ENCODE data around the gene DSC2. TPM values are rescaled to one million over a fixed set of nuclear protein-coding genes. Genes with fewer than 3 reads are reported as not detected.

Gene DSC2
- total RNA-seq, 1 experiment from 2014 or later, result 0.29 TPM

DNA sequence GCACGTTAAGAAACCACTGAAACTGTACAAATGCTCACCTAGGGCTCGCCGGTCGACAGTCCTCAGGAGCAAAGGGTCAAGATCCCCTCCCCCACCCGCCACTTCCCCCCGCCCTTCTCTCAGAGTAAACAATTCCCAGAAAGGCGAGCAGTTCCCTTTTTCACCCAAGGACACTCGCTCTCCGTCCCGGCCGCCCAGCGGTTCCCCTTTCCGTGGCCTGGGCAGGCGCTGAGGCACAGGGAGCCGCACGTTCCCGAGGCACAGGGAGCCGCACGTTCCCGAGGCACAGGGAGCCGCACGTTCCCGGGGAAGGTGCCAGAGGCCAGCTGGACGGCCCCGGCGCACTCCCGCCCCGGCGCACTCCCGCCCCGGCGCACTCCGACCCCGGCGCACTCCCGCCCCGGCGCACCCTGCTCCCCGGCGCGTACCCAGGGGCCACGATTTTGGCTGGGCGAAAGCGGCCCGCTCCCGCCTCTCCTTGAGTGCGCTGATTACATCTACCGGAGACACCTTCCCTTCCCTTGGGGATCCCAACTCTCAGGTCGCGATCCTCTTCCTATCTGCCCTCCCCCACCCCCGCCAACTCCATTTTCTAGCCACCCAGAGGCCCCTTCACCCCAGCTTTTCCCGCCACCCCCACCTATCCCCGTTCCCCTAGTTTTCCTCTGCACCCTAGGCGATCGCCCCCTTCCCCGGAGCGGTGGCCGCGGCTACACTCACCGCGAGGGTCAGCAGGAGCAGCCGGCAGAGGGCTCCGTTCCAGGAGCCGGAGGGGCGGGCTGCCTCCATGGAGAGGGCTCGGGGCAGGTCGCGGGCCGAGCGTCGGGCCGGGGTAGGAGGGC, 817 bp downstream of the DSC2 start:
- in situ Hi-C loops (cut with HindIII; ENCODE audit: low pct_unique_long_range_greater_than_20kb, low sequenced_read_pairs), result no loop called here

DNA sequence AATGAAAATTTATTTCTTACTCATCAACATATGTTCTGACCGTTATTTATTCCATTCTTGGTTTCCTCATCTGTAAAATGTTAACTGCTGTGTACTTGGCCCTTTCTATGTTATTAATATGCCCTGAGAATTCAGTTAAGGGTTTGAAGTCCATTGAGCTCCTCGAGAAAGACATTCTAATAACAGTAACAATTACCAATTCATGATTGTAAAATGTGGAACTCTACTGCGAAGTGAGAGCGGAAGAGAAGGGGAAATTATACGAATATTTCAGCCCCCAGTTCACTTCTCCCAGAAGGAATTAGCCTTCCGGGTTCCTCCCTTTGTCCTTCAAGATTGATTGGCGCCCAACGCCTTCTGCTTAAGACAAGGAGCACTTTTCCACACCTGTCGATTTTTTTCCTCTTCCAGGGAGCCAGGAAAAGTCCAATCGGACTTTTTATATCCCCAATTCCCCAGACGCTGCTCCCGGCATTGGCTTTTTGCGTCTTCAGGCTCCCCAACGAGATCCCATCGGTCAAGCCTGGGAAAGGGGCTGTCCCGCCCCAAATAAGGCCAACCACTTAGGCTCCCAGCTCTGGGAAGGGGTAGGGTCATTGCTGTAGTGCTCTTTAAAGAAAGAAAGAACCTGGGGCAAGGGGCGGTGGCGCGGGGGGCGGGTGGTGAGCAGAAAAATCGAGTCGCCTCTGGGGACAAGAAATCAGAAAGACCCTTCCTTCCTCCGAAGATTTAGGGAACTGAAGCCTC, 1.6 kb downstream of the DSC2 start:
- no peak for DNase-seq (ENCODE audit: low read depth, low spot score)
- in situ Hi-C loops (cut with HindIII; ENCODE audit: low pct_unique_long_range_greater_than_20kb, low sequenced_read_pairs), result no loop called here

More for the DNA sequence above, 817 bp downstream of the DSC2 start:
- DNase-seq (ENCODE audit: low read depth, low spot score), result peak; percentile 3

DNA sequence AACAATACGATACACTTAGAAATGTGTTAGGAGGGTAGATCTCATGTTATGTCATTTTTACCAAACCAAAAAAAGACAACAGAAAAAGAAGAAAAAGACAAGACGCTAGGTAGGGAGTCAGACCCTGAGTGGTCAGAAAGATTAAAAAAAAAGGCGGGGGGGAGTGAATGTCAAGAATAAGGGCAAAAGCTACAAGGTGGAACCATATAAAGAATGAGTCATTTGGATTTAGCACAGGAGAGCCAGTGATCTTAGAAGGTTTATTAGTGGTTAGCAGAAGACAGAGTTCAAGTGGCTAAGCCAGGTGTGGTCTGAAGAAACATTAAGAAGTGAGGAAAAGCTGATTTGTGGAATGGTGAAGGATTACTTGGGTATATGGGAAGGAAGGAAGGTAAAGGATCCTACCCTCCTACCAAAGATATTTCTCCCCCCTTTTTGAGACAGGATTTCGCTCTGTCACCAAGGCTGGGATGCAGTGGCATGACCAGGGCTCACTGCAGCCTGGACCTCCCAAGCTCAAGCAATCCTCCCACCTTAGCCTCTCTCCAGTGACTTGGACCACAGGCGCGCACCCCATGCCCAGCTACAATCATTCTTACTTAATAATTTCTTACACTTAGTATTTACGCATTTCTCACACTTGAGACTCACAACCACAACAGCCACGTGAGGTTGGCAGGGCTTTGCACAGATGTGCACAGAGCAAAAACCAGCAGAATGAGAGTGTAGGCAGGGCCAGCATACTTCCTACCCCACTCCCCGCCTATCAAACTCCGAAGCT, 2.6 kb downstream of the DSC2 start:
- in situ Hi-C loops (cut with HindIII; ENCODE audit: low pct_unique_long_range_greater_than_20kb, low sequenced_read_pairs), result no loop called here
- DNase-seq (ENCODE audit: low read depth, low spot score), result no peak

DNA sequence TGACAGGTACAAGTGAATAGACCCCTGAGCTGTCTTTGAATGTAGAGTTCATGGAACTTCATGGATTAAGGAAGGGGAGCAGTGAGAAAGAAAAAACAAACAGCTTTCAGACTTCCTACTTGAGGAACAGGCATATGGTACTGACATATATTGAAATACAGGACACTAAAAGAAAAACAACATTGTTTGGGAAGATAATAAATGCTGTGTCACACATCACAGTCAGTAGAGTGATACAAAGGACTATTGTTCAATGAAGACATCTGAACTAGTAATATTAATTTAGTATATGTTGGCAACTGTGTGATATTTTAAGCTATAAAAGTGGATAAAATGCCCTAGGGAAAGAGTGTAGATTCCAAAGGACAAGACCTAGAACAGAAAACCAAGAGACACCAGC, 3.3 kb downstream of the DSC2 start:
- peak; percentile 70 for DNase-seq (ENCODE audit: low read depth, low spot score)
- in situ Hi-C loops (cut with HindIII; ENCODE audit: low pct_unique_long_range_greater_than_20kb, low sequenced_read_pairs), result no loop called here

DNA sequence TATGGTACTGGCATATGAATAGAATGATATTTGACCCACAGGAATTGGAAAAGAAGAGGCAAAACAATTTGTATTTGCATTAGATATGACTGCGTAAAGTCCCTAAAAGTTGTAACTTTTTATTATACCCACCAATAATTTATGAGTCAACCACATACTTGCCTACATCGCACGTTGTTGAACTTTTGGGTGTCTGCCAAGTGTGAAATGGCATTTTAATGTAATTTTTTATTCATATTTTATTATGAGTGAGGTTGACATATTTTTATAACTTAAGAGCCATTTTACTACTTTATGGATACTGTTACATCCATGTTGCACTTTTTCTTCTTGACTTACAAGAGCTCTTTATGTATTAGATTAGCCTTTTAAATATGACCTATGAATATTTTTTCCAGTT, 4.6 kb downstream of the DSC2 start:
- in situ Hi-C loops (cut with HindIII; ENCODE audit: low pct_unique_long_range_greater_than_20kb, low sequenced_read_pairs), result no loop called here
- DNase-seq (ENCODE audit: low read depth, low spot score), result no peak

DNA sequence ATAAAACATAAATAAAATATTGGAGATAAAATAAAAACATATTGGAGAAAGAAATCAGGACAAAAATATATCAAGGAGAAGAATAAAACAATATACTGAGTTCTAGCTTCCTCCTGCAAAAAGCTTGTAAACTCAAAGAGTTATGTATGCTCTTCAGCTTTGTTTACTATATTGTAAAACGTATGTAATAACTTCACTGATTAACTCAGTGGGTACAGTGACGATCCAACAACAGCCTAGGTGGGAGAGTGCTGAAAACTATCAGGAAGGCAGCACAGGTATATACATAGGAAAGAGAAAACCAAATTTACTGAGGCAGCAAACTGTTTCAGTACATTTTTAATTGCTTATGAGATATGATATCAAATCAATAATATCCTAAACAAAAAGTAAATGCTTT, 8.3 kb downstream of the DSC2 start:
- in situ Hi-C loops (cut with HindIII; ENCODE audit: low pct_unique_long_range_greater_than_20kb, low sequenced_read_pairs), result no loop called here
- no peak for DNase-seq (ENCODE audit: low read depth, low spot score)

DNA sequence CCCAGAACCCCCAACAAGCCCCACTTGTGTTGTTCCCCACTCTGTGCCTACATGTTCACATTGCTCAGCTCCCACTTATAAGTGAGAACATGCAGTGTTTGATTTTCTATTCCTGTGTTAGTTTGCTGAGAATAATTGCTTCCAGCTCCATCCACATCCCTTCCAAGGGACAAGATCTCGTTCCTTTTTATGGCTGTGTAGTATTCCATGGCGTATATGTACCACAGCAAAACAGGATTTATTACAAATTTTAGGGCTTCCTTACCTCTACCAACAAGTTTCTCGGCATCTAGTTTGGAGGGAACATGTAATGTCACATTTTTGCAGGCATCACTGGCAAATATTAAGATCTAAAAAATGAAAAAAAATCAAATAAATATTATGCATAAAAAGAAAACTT, 8.9 kb downstream of the DSC2 start:
- DNase-seq (ENCODE audit: low read depth, low spot score), result no peak
- in situ Hi-C loops (cut with HindIII; ENCODE audit: low pct_unique_long_range_greater_than_20kb, low sequenced_read_pairs), result no loop called here

DNA sequence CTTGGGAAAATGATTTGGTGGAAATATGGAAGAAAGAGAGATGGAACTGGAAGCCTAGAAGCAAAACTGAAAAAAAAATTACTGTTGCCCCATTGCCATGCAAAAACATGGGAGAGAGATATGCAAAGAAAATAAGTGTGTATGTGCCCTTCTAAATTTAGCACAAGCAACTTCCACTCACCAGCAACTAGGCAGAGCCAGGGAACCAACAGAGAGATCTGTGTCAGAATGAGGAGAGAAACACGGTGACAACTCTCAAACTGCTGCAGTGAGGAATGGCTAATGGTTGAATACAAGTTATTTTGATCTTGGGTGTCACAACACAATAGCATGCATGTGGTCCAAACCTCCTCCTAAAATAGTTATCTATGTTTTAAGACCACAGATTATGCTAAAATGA, 10.9 kb downstream of the DSC2 start:
- no peak for DNase-seq (ENCODE audit: low read depth, low spot score)
- in situ Hi-C loops (cut with HindIII; ENCODE audit: low pct_unique_long_range_greater_than_20kb, low sequenced_read_pairs), result no loop called here

DNA sequence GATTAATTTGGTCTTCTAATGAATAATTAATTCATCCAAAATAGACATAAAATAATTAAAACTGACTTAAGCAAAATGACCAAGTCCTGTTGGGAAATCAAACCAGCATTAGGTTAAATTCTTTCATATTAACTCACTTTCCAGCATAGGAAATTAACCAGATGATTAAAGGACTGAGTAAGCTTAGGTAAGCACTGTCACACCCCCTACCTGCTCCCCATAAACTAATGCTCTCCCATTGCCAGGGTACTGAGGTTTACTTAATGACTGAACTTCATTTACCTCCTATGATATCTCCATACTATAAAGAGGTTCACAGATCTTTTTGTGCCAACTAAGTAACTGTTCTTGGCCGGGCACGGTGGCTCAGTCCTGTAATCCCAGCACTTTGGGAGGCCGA, 13.7 kb downstream of the DSC2 start:
- DNase-seq (ENCODE audit: low read depth, low spot score), result no peak

DNA sequence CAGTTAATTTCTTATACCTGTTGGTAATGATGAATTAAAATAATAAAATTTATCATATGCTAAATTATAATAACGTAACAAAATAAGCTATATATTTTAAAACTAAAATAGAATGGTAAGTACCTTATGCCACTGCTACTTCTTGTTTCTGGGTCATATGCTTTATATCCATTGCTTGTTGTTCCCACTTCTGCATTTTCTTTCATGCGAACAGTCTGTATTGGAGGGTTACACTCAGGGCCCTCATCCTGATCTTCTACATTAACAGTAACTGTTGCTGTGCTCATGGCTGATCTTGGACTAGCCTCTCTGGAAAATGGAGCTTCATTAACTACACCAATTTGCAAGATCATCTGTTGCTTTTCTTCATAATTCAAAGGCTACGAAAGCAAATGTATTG, 22.2 kb downstream of the DSC2 start:
- no peak for DNase-seq (ENCODE audit: low read depth, low spot score)
- in situ Hi-C loops (cut with HindIII; ENCODE audit: low pct_unique_long_range_greater_than_20kb, low sequenced_read_pairs), result no loop called here

More for the DNA sequence above, 13.7 kb downstream of the DSC2 start:
- in situ Hi-C loops (cut with HindIII; ENCODE audit: low pct_unique_long_range_greater_than_20kb, low sequenced_read_pairs), result no loop called here

DNA sequence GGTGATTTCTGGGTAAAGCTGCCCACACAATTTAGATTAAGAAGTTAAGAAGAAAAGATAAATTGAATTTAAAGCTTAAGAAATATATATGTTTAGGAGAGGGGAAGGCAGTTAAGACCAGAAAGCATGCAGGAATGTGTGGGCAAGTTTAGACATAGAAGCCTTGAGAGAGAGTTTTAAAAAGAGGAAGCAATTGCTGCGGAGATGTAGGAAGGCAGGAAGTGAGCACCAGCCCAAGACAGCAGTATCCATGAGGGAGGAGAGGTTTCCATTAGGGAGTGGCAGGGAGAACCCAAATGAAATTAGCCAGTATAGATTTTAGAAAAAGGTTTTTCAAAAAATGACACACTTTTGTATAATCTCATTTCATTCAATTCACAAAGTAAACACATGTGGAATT, 24.3 kb downstream of the DSC2 start:
- no peak for DNase-seq (ENCODE audit: low read depth, low spot score)
- in situ Hi-C loops (cut with HindIII; ENCODE audit: low pct_unique_long_range_greater_than_20kb, low sequenced_read_pairs), result no loop called here

DNA sequence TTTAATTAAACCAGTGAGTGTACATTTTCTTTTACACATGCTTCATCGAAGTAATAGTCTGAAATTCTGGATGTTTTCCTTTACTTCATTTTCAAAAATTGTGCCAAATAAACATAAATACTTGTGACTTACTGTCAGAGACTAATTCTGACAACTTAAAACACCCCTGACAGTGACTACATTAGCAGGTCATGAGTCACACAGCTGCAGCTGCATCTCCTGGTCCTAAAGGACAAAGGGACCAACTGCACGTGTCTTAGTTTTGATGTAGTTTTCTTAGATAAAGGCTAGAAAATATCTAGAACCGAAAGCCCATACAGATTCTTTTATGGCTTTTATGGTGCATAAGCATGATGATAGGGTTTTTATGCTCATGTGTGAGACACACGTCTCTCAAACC, 30.0 kb downstream of the DSC2 start:
- in situ Hi-C loops (cut with HindIII; ENCODE audit: low pct_unique_long_range_greater_than_20kb, low sequenced_read_pairs), result no loop called here

DNA sequence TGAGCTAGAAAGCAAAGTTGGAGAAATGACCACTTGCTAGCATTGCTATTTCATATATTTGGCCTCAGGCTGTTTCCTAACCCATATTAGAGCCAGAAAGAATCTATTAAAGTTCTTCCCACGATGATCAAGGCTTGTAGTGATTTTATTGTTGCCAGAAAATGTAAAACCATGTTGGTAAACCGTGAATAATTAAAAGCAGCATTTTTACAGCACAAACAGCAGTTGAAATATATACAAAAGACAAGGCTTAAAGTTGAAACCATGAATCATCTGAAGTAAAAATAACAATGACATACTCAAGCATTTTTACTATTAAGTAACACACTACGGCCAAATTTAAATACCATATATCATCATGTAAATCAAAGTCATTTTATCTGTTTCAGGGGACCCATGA, 32.0 kb downstream of the DSC2 start:
- in situ Hi-C loops (cut with HindIII; ENCODE audit: low pct_unique_long_range_greater_than_20kb, low sequenced_read_pairs), result no loop called here
- DNase-seq (ENCODE audit: low read depth, low spot score), result no peak

More for the DNA sequence above, 30.0 kb downstream of the DSC2 start:
- DNase-seq (ENCODE audit: low read depth, low spot score), result no peak

DNA sequence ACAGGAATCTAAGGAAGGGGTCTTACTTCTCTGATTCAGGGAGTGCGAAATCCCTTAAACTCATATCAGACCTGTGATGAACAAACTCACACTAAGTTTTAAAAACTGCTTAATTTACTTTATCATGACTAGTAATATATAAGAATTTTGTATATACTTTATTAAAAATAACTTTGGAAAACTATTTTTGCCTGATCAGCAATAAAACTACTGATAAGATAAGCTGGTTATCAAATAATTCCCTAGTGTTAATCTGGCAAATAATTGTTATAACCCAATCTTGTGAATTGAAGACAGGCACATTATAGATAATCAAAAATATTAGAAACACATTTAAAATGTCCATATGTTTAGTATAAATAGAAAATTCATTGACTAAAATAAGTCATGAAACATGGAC, 36.0 kb downstream of the DSC2 start:
- no peak for DNase-seq (ENCODE audit: low read depth, low spot score)
- in situ Hi-C loops (cut with HindIII; ENCODE audit: low pct_unique_long_range_greater_than_20kb, low sequenced_read_pairs), result no loop called here

DNA sequence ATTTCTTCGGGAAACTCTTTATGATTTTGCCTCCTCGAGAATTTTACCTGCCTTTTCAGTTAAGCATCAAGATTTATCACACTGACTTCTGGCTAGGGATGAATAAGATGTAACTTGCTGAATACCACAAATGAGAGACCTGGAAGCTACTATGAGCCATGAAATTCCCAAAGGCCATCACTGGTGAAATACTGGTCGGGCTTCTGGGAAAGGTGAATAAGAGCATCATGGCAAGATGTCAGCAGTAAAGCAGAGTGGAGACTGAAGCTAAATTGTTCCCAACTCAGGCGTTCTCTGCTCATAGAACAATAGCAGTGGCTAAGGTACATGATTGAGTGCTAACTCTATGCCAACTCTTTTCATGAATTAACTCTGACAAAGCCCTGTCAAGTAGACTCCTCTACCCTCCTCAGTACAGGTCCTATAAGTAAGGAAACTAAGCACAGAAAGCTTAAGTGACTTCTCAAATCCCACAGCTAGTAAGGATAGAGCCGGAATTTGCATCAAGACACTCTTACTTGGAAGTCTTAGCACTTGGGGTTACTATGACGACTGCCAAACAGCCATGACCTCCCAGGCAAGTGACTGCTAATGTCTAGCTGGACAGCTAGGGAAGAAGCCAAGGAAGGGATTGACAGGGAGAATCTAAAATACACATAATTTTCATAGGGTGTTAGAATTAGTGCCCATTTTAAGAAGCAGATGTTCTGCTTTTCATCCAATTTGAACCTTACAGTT, 37.0 kb downstream of the DSC2 start:
- DNase-seq (ENCODE audit: low read depth, low spot score), result no peak

DNA sequence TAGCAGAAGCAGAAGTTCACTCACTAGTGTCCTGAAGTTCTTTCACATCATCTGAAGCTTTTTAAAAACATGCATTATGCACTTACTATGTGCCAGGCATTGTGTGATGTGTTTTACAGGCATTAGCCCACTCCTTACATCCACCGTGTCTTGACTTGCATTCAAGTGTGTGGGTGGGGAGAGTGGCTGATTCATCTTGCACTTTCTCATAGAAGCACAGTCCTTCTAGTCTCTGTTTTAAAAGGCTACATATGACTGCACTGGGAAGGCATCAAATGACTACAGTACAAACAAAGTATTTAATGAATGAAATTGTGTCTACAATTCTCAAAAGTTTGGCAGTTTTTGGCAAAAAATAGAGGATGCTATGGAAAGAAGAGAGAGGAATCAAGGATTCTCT, 38.1 kb downstream of the DSC2 start:
- in situ Hi-C loops (cut with HindIII; ENCODE audit: low pct_unique_long_range_greater_than_20kb, low sequenced_read_pairs), result no loop called here
- no peak for DNase-seq (ENCODE audit: low read depth, low spot score)

More for the DNA sequence above, 37.0 kb downstream of the DSC2 start:
- in situ Hi-C loops (cut with HindIII; ENCODE audit: low pct_unique_long_range_greater_than_20kb, low sequenced_read_pairs), result no loop called here

DNA sequence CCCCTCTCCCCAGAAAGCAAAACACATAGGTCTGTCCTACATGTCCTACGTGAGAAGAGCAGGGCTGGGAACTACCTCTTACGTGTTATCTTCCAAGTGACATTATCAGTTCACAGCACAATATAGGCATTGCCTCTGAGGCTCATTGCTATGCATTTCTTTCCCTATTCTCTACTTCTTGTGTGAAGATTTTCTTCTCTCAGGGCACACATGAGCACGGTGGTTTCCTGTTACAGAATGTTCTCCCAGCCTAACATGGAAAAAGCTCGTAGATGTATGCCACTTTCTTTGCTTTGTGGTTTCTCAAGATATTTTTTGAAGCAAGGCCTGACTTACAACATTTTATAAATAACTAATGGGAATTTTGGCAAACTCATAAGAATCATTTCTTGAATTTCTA, 40.3 kb downstream of the DSC2 start:
- in situ Hi-C loops (cut with HindIII; ENCODE audit: low pct_unique_long_range_greater_than_20kb, low sequenced_read_pairs), result no loop called here
- DNase-seq (ENCODE audit: low read depth, low spot score), result no peak

DNA sequence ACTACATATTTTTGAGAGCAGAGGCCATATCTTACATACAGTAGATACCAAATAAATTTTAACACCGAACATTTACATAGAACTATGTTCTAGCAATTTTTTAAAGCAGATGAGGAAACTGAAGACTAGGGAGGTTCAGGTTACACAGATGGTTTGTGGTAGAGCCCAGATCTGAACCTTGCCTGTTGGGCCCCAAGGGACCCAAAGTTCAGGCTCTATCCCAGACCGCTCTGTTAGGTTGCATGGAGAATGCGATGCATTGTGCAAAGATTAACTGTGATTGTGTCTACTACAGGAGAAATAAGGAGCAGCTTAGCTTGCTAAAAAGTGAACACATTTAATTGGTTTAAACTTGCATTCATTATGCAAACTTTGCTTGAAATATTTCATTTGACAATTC, 43.3 kb downstream of the DSC2 start:
- in situ Hi-C loops (cut with HindIII; ENCODE audit: low pct_unique_long_range_greater_than_20kb, low sequenced_read_pairs), result no loop called here
- no peak for DNase-seq (ENCODE audit: low read depth, low spot score)
